Measurements from ENCODE around the gene MRPL41. TPM values are rescaled to one million over a fixed set of nuclear protein-coding genes. Genes with fewer than 3 reads are reported as not detected.
A peak's percentile ranks its signal among the peaks of the same experiment; 100 is the strongest.

The MRPL41 gene
- total RNA-seq, result 27.9 and 30.2 TPM in 2 replicates
- long read RNA-seq, partial matches to known transcripts, result 0 of 1 reads
- long read RNA-seq, other reads (novel, unspliced or antisense), result 0 of 1 reads

DNA sequence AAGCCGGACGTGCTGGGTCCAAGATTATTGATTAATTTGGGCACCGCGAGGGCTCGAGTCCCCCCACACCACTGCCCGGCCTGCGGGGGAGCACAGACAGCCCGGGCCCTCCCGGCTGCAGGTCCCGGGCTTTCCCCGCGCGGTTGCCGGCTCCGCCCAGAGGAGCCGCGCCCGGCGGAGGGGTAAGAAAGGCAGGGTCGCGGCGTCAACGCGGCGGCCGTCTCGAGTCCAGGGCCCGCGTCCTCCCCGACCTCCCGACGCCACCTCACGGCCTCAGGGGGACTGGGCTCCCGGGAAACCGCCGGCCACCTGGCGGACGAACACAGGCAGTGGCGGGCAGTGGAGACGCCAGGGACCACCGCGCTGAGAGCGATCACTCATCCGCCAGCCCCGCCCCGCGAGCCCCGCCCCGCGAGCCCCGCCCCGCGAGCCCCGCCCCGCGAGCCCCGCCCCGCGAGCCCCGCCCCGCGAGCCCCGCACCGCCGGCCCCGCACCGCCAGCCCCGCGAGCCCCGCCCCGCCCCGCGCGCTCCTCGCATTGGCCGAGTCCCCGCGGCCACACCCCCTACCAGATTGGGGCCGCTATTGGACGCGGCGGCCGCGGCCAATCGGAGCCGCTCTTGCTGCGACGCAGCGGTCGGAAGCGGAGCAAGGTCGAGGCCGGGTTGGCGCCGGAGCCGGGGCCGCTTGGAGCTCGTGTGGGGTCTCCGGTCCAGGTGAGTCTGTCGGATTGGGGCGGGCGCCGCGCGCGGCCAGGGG, at the start of gene MRPL41:
MRPL41 (plus strand) TSS at position 616 of the 758 bp plus-strand sequence. CDS start 203 bp downstream, outside the sequence.
- Mint-ChIP-seq H3K4me1 (ENCODE audit: low read depth) (peaks cover 8% of the 10 kb centered on the region), H3K9me3 (ENCODE audit: low read depth) (no peaks in the 10 kb centered on the region), H3K27ac (peak within 1 kb of the TSS; percentile 87), H3K27me3 (no peaks in the 10 kb centered on the region), H3K4me3 (ENCODE audit: low read depth) (peak within 1 kb of the TSS; percentile 75), H3K36me3 (ENCODE audit: insufficient read depth) (peaks cover 12% of the 10 kb centered on the region)
- DNase-seq (ENCODE audit: low spot score, unreplicated experiment), result peak; percentile 91
- TF ChIP-seq, protein P1, sequence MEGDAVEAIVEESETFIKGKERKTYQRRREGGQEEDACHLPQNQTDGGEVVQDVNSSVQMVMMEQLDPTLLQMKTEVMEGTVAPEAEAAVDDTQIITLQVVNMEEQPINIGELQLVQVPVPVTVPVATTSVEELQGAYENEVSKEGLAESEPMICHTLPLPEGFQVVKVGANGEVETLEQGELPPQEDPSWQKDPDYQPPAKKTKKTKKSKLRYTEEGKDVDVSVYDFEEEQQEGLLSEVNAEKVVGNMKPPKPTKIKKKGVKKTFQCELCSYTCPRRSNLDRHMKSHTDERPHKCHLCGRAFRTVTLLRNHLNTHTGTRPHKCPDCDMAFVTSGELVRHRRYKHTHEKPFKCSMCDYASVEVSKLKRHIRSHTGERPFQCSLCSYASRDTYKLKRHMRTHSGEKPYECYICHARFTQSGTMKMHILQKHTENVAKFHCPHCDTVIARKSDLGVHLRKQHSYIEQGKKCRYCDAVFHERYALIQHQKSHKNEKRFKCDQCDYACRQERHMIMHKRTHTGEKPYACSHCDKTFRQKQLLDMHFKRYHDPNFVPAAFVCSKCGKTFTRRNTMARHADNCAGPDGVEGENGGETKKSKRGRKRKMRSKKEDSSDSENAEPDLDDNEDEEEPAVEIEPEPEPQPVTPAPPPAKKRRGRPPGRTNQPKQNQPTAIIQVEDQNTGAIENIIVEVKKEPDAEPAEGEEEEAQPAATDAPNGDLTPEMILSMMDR (IDR thresholded peaks at IDR 0.05; ENCODE audit: unreplicated experiment), result peak; percentile 71

DNA sequence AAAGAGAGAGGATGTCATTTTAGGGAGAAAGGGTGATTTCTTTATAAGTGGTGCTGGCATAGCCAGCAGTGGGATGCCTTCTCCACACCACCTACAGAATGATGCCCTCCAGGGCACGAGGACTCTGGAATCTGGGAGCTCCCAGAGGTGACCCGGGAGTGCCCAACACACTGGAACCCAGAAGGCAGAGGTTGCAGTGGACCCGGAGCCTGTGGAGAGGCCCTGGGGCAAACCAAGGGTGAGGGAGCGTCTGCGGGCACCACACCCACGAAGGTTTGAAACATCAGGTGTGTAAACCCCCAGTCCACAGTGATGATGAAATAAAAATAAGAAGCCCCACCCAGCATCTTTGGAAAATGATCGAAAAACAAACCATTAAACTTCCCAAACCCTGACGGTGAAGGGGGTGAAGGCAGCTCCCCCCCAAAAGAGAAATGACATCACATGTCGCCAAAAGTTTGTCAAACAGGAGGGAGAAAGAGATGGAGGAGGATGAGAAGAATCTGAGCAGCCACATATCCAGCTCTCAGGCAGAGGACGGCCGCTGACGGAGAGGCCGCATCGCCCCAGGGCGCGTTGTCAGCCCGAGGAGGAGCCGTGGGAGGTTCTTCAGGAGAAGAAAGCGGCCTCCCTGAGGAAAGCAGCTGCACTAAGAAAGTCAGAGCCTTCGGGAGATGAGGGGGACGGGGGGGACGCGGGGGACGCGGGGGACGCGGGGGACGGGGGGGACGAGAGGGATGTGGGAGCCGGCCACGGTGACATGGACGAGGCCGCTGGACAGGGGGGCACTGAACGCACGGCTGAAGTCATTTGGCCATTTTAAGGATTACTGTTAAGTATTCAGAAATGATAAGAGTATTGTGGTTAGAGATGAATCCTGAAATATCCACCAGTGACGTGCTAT, 49.4 kb upstream of the MRPL41 start:
- Mint-ChIP-seq H3K36me3 (ENCODE audit: insufficient read depth) (peaks cover 2% of the 10 kb centered on the region), H3K9me3 (ENCODE audit: low read depth) (peaks cover 3% of the 10 kb centered on the region), H3K27ac (peak overlapping the region; percentile 99), H3K27me3 (no peaks in the 10 kb centered on the region), H3K4me3 (ENCODE audit: low read depth) (peak overlapping the region; percentile 2), H3K4me1 (ENCODE audit: low read depth) (no peaks in the 10 kb centered on the region)
- TF ChIP-seq, protein P1 (IDR thresholded peaks at IDR 0.05; ENCODE audit: unreplicated experiment), result no peak
- no peak for DNase-seq (ENCODE audit: low spot score, unreplicated experiment)

DNA sequence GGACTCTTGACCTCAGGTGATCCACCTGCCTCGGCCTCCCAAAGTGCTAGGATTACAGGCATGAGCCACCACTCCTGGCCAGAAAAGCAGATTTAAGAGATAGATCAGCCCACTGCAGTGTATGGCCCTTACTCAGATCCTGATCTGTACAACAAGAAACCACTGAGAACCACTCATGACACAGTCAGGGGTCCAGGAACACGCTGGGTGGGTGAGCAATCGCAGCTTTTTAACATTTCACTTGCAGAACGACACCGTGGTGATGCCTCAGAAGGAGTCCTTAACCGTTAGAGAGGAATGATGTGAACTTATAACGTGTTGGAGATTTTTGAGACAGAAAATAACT, 47.3 kb upstream of the MRPL41 start:
- Mint-ChIP-seq H3K36me3 (ENCODE audit: insufficient read depth) (peaks cover 5% of the 10 kb centered on the region), H3K4me3 (ENCODE audit: low read depth) (no peak overlapping the region), H3K27ac (no peak overlapping the region), H3K27me3 (no peaks in the 10 kb centered on the region), H3K4me1 (ENCODE audit: low read depth) (no peaks in the 10 kb centered on the region), H3K9me3 (ENCODE audit: low read depth) (peaks cover 6% of the 10 kb centered on the region)
- DNase-seq (ENCODE audit: low spot score, unreplicated experiment), result no peak
- TF ChIP-seq, protein P1 (IDR thresholded peaks at IDR 0.05; ENCODE audit: unreplicated experiment), result no peak

DNA sequence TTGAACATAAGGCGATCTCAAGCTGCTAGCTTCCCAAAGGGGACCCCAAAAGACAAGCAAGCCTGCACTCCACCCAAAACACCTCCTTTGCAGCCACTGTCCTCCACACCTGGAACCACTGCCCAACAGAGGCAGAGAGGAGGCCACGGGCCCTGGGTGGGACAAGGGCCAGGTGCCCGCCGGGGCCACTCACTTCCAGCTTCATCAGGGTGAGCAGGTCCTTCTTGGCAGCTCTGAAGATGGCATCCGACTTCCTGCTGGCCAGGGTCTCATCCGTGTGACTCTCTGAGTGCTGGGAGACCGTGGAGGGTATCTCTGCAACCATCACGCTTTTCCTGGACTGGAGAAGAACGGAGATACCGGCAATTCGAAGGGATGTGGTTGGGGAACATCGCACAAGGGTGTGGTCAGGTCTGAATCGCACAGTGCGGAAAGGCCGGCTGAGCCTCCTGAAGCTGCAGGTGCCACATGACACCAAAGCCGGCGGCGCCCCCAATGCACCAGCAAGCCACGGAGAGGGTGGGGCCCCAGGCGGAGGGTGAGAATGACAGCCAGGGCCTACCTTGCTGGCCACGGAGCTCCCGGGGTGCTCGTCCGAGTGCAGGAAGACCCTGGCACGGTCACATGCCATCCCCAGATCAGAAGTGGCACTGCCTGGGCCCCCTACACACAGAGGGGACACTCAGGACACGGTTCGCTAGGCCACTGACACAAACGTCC, 46.1 kb upstream of the MRPL41 start:
- peaks cover 6% of the 10 kb centered on the region for H3K36me3 Mint-ChIP-seq (ENCODE audit: insufficient read depth)
- no peaks in the 10 kb centered on the region for H3K4me1 Mint-ChIP-seq (ENCODE audit: low read depth)
- no peak for DNase-seq (ENCODE audit: low spot score, unreplicated experiment)
- H3K27me3 Mint-ChIP-seq, result no peaks in the 10 kb centered on the region
- no peak overlapping the region for H3K27ac Mint-ChIP-seq
- H3K9me3 Mint-ChIP-seq (ENCODE audit: low read depth), result peaks cover 7% of the 10 kb centered on the region
- TF ChIP-seq, protein P1 (IDR thresholded peaks at IDR 0.05; ENCODE audit: unreplicated experiment), result no peak
- H3K4me3 Mint-ChIP-seq (ENCODE audit: low read depth), result no peak overlapping the region

DNA sequence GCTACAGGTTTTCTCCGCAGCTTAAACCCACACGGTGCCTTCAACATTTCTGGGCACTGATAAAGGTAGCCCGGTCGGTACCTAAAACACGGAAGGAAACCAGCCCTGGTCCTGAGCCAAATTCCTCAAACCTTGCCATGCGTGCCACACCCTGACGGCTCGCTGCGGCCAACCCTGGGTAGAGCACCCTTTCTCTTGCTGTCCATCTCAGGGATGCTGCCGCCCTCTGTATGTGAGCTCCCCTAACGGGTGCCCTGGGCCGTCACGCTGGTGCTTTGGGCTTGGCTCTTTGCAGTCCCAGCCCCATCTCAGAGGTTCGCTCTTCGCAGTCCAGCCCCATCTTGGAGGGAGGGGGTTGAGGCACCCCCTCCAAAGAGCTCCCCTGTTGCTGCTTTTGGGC, 45.4 kb upstream of the MRPL41 start:
- Mint-ChIP-seq H3K27me3 (no peaks in the 10 kb centered on the region), H3K27ac (no peak overlapping the region), H3K4me3 (ENCODE audit: low read depth) (no peak overlapping the region), H3K9me3 (ENCODE audit: low read depth) (peaks cover 7% of the 10 kb centered on the region), H3K36me3 (ENCODE audit: insufficient read depth) (peaks cover 6% of the 10 kb centered on the region), H3K4me1 (ENCODE audit: low read depth) (no peaks in the 10 kb centered on the region)
- TF ChIP-seq, protein P1 (IDR thresholded peaks at IDR 0.05; ENCODE audit: unreplicated experiment), result no peak
- DNase-seq (ENCODE audit: low spot score, unreplicated experiment), result no peak
